Cerebellar cortex (tissue), 1 donor: ENCODE results near the gene ERO1B.

Experiments used
- DNase-seq: peaks from one replicate; pipeline ENCODE4 v3.0.0-alpha.2; 2015; ENCODE audit warnings: low spot score

ERO1B gene

DNA sequence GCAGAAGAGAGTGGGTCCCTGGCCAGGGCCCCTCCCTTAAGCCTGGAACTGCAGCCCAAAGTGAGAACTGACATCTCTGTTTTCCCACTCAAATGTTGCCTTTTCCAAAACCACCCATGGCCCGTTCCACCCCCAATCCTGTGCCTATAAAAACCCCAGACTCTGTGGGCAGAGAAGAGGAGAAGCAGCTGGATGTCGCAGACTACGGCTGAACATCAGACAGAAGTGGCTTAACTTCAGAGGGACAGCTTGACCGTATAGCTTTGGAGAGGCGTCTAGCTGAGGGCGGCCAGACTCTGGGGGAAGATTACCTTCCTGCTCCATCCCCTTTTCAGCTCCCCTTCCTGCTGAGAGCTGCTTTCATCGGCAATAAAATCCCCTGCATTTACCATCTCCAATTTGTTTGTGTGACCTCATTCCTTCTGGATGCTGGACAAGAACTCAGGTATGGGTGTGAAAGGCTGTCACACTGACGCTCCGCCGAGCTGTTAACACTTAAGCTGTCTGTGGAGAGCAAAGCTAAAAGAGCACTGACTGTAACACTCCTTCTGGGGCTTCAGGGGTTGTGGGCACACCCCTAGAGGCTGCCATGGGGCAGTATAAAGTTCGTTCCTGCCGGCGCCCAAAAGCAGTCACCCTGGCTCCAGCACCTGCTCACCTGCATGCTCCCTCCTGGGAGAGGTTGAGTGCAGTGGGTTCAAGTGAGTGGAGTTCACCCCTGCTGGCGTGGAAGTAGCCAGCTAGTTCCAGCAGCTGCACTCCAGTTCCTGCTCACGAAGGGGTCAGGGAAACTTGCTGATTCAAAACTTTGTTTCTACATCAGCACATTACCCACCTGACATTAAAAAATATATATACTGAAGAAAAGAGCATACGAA is 19.6 kb upstream of the ERO1B start:
- DNase-seq, result no peak

- no peak for DNase-seq
These were observed 15.4 kb upstream of the ERO1B start for GRCh38 chr1:236297161-236297560.

DNA sequence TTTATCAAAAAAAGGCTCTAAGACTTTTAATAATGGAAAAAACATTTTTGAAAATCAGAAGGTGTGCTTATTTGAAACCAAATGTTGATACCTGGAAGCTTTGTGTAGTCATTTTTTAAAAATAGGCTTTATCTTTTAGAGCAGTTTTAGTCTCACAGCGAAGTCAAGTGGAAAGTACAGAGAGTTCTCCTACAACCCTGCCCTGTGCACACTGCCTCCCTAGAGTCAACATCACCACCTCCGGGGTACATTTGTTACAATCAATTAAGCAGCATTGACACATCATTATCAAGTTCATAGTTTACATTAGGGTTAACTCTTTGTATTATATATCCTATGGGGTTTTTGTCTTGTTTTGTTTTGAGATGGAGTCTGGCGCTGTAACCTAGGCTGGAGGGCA is 10.7 kb upstream of the ERO1B start:
- no peak for DNase-seq

- no peak for DNase-seq
These were observed 7.9 kb upstream of the ERO1B start for GRCh38 chr1:236289492-236290131.

DNA sequence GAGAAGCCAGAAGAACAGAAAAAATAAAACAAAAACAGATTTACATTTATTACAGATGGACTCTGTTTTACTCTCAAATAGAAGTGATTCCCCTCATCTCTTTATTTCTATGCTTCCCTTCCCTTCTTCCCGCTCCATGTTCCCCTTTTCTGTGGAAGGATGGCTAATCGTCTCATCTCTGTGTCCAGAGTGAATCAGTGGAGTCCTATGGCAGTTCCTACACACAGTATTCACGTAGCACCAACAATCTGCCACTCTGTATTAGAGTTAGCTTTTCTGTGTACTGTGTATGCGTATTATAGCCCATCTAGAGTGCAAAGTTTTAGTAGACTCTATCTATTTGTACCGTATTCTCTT is 6.8 kb upstream of the ERO1B start:
- DNase-seq, result no peak

DNA sequence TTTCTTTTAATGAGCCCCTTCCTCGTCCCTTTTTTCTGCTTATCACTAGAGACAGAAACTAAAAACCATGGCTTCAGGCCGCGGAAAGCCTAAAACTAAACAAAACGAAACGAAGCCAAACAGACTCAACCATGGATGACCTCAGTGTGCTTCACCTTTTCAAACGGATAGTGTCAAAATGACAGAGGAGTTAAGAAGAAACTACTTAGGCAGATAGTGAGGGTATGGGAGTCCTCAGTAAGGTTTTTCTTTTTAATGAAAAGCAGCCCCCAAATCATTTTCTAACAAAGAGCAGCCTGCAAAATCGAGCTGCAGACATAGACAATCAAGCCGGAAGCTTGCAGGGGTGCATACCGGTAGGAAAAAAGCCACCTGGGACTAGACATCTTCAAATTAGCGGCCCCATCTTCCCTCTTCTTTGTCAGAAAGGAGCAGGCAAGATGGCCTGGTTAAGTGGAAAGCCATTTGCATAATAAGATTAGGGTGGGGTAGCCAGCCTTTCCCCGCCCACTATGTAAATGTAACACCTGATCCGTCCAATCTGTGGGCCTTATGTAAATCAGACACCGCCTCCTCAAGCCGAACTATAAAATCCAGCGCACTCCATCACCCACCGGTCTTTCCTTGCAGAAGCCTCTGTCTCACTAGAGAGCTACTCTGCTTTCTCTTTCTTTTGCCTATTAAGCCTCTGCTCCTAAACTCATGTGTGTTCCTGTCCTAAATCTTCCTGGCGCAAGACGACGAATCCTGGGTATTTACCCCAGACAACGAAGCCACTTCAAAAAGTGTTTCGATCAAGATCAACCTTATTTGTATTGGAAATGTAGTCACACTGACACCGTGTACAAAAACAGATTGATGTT is 6.2 kb upstream of the ERO1B start:
- DNase-seq, result no peak

- no peak for DNase-seq
These were observed 5.6 kb upstream of the ERO1B start for GRCh38 chr1:236287356-236287755.

DNA sequence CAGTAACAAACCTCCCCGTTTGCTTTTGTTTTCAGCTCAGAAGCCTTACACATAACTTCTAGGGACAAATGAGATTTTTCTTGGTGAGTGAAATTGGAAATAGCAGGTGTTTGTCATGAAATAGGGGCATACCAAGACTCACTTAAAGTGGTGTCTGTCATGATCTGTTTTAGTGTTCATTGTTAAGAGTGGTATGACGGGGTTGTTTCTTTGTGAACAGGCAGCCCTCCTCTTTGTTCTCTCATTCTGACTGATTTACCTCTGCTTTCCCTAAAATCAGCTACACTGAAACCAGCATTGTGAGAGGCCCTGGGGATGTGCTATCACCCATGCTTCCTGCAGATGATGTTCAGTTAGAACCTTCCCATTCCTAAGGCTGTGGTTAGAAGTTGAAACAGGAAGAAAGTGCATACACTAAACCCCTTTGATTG is 2.5 kb upstream of the ERO1B start:
- DNase-seq, result no peak

GRCh38 chr1:236282719-236283118 is 961 bp upstream of the ERO1B start:
- no peak for DNase-seq

GRCh38 chr1:236282425-236282716 is 613 bp upstream of the ERO1B start:
- no peak for DNase-seq

- DNase-seq, result peak; percentile 51
These were observed 532 bp downstream of the ERO1B start for GRCh38 chr1:236281198-236281653.

DNA sequence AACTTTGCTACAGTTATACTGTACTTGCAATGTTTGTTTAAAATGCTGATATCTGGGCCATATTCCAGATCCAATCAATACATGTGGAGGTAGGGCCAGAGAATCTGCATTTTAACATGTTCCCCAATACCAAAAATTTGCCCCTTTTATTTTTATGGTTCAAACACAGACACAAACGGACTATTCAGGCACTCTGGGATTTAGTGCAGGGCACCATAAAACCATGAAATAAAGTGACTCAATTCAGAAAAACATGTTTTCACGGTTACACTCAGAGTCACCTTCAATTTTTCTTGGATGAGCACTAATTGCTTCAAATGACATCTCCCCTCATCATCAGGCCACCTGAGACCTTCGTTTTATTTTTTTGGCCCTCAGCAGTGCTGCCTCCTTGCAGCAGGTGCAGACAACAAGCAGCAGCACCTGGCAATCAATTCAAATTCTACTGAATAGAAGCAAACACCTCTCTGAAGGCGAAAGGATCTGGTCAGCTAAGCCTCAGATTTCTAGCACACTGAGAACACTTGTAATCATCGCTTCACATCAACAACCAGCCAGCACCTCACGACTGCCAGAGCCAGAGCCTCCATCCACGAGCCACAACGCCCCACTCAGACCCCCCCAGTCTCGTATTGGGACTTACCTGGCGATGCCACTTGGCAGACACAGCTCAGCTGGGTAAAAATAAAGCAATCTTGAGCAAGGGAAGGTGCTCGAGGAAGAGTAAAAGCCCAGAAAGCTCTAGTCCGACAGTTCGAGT is 1.1 kb downstream of the ERO1B start:
- DNase-seq, result peak; percentile 61

GRCh38 chr1:236275586-236275985 is 6.2 kb downstream of the ERO1B start:
- no peak for DNase-seq

DNA sequence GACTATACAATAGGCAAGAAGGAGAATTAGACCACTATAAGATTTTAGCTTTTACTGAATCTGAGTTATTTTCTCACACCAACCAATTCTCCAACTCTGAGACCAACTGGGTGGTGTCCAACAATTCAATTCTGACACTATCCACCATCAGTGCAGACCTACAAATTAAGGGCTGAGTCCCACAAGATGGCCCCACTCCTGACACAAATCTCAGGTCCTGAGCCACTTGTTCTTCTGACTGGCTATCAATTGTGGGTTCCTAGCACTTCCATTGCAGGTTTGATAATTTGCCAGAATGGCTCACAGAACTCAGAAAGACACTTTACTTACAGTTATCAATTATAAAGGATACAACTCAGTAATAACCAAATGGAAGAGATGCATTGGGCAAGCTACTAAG is 6.7 kb downstream of the ERO1B start:
- DNase-seq, result no peak

DNA sequence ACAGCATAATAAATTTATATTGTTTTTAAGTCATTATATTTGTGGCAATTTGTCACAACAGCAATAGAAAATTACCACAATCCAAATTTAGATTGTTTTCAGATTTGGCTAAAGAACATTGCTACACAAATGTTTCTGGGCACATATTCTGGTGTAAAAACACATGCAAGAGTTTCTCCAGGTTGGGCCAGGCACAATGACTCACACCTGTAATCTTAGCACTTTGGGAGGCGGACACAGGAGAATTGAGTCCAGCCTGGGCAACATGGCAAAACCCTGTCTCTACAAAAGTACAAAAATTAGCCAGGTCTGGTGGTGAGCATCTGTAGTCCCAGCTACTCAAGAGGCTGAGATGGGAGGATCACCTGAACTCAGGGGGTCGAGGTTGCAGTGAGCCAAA is 8.4 kb downstream of the ERO1B start:
- no peak for DNase-seq

DNA sequence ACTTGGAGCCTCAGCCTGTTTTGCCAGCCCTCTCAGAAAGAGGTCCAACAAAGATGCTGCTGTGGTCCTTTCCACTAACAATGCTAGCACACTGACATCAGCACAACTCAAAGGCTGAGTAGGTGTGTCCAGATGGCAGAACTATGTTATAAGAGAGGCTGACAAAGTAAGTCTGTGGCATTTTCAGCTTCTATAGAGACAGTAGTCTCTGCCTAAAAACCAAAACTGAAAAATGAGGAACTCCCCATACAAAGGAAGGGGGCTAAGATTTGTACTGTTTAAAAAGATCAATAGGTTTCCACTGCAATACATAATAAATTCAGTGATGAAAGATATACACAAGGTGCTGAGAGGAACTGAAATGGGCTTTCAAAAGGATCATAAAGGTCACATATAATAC is 12.3 kb downstream of the ERO1B start:
- no peak for DNase-seq

GRCh38 chr1:236261898-236262297 is 19.9 kb downstream of the ERO1B start:
- no peak for DNase-seq

- no peak for DNase-seq
These were observed 20.7 kb downstream of the ERO1B start for GRCh38 chr1:236261033-236261432.

DNA sequence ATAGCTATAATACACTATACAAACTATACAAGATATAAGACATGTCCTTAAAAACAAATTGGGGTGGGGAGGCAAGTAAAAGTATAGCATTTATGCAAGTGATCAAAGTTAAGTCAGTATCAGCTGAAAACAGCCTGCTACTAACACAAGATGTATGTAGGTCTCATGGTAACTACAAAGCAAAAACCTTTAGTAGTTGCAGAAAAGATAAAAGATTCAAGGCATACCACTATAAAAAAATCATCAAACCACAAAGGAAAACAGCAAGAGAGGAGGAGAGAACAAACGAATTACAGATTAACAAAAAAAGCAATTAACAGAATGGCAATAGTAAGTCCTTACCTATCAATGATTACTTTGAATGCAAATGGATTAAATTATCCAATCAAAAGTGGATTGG is 22.7 kb downstream of the ERO1B start:
- DNase-seq, result no peak

- no peak for DNase-seq
These were observed 23.6 kb downstream of the ERO1B start for GRCh38 chr1:236258114-236258622.

- DNase-seq, result no peak
These were observed 24.5 kb downstream of the ERO1B start for GRCh38 chr1:236257216-236257615.
